Upper lobe of left lung (tissue), 6 donors: Measurements from ENCODE around the gene MTHFD2. TPM values are rescaled to one million over a fixed set of nuclear protein-coding genes. Genes with fewer than 3 reads are reported as not detected.

Experiments used
- ATAC-seq, 2 donors: fragments of 200-7000 bp; cut with Tn5 transposase; one replicate each; pipeline ENCODE4 v1.9.1; 2022; ENCODE audit warnings: mild to moderate bottlenecking in 2 of 2, moderate library complexity in 2 of 2; ENCODE audit not compliant: low FRiP score in 2 of 2
- DNase-seq, 2 donors: peaks; one replicate each; pipeline ENCODE4 v3.0.0-alpha.2; 2019 to 2020
- H3K27ac ChIP-seq, 4 donors: fragments of 200-600 bp; sonication (generic); one replicate each; pipeline ENCODE4 v1.5.1; 2016 to 2019
- H3K27me3 ChIP-seq, 4 donors: fragments of 200-600 bp; sonication (generic); one replicate each; pipeline ENCODE4 v1.5.1; 2017 to 2019
- H3K36me3 ChIP-seq, 4 donors: fragments of 200-600 bp; sonication (generic); one replicate each; pipeline ENCODE4 v1.5.1; 2016 to 2019
- H3K4me1 ChIP-seq, 4 donors: fragments of 200-600 bp; sonication (generic); one replicate each; pipeline ENCODE4 v1.5.1; 2018 to 2019
- H3K4me3 ChIP-seq, 4 donors: fragments of 200-600 bp; sonication (generic); one replicate each; pipeline ENCODE4 v1.5.1; 2017 to 2019; ENCODE audit warnings: mild to moderate bottlenecking in 2 of 4, moderate library complexity in 1 of 4
- H3K9me3 ChIP-seq, 4 donors: fragments of 200-600 bp; sonication (generic); one replicate each; pipeline ENCODE4 v1.5.1; 2018 to 2019
- EP300 ChIP-seq, 4 donors: sonication (generic); formaldehyde crosslinking; IDR thresholded peaks; one replicate each; pipeline ENCODE4 v1.5.1; 2017; ENCODE audit warnings: antibody characterized with exemption in 4 of 4, control low read depth in 2 of 4
- POLR2A ChIP-seq, 4 donors: fragments of 450-650 bp; IDR thresholded peaks; one replicate each; pipeline ENCODE4 v1.5.1; 2016 to 2017; ENCODE audit warnings: antibody characterized with exemption in 4 of 4, mild to moderate bottlenecking in 2 of 4
- POLR2AphosphoS5 ChIP-seq, 2 donors: sonication (generic); formaldehyde crosslinking; IDR thresholded peaks; one replicate each; pipeline ENCODE4 v1.5.1; 2017; ENCODE audit warnings: antibody characterized with exemption in 2 of 2
- WGBS, 2 donors: methylation state at CpG; one replicate each; pipeline ENCODE4 v1.1.5; 2017 to 2018; 5-methylcytosine and 5-hydroxymethylcytosine counted together
- total RNA-seq, 6 donors: library from RNA; depleted of rRNA in 4 of 6; stranded (reverse); fragments of >200 nt in 4 of 6; gene quantifications; one replicate each; pipeline versions ENCODE4 v1.1.0 to v1.2.1, GENCODE V29; 2016 to 2021
- TF ChIP-seq, protein P1 (sequence below), 6 experiments: fragments of 450-650 bp in 4 of 6; fragments of 200-600 bp in 2 of 6; sonication (generic) in 2 of 6; IDR thresholded peaks; one replicate each; pipeline ENCODE4 v1.5.1; 2016 to 2019; ENCODE audit warnings: antibody characterized with exemption in 6 of 6
- donor health status: DM: no; HTN: no; CAD: no; lungs with moderate emphysema.
- donor health status: DM: no; HTN: yes; CAD: no; lungs with severe emphysema.

The MTHFD2 gene
- total RNA-seq, 6 donors from 2014 or later = 8.4 to 68.1 (median 34.5) TPM

DNA sequence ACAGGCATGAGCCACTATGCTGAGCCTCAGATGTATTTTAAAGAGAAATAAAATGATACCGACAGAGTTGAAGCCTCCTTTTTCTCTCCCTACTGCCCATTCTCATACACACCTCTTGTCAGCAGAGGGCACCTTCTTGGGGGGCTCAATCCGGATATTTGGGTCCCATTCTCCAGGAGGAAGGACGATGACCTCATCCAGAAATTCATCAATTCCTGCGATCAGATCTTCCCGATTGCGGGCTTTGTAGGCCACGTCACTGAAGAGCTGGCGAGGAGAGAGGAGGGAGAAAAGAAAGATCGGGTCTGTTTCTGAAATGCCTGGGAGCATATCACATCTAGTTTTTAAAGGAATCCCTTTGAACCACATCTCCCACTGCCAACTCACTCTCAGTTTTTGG, 54.4 kb downstream of the MTHFD2 start:
- DNase-seq (no peak), ATAC-seq (no peak)
- no peak for TF ChIP-seq POLR2AphosphoS5 (IDR thresholded peaks at IDR 0.05)
- TF ChIP-seq, protein P1, sequence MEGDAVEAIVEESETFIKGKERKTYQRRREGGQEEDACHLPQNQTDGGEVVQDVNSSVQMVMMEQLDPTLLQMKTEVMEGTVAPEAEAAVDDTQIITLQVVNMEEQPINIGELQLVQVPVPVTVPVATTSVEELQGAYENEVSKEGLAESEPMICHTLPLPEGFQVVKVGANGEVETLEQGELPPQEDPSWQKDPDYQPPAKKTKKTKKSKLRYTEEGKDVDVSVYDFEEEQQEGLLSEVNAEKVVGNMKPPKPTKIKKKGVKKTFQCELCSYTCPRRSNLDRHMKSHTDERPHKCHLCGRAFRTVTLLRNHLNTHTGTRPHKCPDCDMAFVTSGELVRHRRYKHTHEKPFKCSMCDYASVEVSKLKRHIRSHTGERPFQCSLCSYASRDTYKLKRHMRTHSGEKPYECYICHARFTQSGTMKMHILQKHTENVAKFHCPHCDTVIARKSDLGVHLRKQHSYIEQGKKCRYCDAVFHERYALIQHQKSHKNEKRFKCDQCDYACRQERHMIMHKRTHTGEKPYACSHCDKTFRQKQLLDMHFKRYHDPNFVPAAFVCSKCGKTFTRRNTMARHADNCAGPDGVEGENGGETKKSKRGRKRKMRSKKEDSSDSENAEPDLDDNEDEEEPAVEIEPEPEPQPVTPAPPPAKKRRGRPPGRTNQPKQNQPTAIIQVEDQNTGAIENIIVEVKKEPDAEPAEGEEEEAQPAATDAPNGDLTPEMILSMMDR (IDR thresholded peaks at IDR 0.05) = no peak
- TF ChIP-seq POLR2A (IDR thresholded peaks at IDR 0.05) = no peak
- TF ChIP-seq EP300 (IDR thresholded peaks at IDR 0.05) = no peak
- Histone ChIP-seq H3K4me3 (no peak overlapping the region), H3K4me1 (peaks cover 0 to 4% (median 0%) of the 10 kb centered on the region in 4 donors), H3K27ac (no peak overlapping the region), H3K9me3 (no peaks in the 10 kb centered on the region), H3K36me3 (no peaks in the 10 kb centered on the region), H3K27me3 (no peaks in the 10 kb centered on the region)
- 77 to 80% methylated on average over 9 of the region's 9 CpGs for WGBS, 2 donors

DNA sequence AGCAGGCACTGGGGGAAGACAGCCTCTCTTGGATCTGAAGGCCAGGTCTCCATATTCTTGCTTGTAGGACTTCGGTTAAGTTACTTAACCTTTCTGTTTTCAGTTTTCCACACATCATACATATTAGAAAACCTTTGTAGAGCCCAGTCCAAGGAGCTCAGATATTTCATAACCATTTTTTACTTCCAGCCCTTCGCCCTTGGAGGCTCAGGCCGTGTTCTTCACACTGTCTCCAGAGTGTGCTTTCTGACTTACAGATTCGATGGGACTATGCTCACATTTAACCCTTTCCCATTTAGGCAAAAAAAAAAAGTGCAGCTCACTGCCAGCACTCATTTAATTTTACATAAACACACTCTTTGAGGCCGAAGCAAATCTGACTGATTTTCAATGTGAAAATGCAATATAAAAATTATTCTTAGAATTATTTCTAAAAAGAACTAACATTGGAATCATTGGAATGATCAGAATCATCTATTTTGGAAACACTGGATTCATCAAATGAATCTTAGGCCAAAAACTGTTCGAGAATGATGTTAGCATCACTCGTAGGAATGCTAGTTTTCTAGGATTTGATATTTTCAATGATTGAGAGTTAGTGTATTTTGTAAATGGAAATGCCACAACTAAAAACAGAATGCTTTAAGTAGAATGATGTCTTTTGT, 55.0 kb downstream of the MTHFD2 start:
- 66 to 74% methylated on average over 7 of the region's 7 CpGs for WGBS, 2 donors
- peaks cover 0 to 4% (median 0%) of the 10 kb centered on the region in 4 donors for H3K4me1 ChIP-seq
- no peak overlapping the region for H3K4me3 ChIP-seq
- H3K27me3 ChIP-seq = no peaks in the 10 kb centered on the region
- no peak for DNase-seq
- H3K36me3 ChIP-seq = peaks cover 0 to 3% (median 0%) of the 10 kb centered on the region in 4 donors
- H3K9me3 ChIP-seq = no peaks in the 10 kb centered on the region
- TF ChIP-seq POLR2A (IDR thresholded peaks at IDR 0.05) (no peak), POLR2AphosphoS5 (IDR thresholded peaks at IDR 0.05) (no peak), EP300 (IDR thresholded peaks at IDR 0.05) (no peak)
- TF ChIP-seq, protein P1 (IDR thresholded peaks at IDR 0.05) = no peak
- no peak for ATAC-seq
- no peak overlapping the region for H3K27ac ChIP-seq

DNA sequence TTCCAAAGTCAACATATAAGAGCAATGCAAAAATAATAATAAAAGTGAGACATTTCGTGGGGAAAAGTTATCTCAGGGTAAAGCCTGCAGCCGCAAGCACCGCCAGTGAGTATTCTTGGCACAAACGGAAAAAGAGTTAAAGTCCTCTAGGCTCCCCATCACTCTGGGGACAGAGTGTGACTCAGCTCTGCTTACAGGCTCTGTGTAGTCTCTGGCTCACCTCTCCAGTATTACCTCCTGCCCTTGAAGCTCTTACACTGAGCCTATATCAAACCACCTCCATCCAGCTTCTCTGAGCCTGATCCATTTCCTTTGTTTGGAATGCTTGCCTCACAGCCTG, 55.5 kb downstream of the MTHFD2 start:
- H3K27me3 ChIP-seq = no peaks in the 10 kb centered on the region
- no peak for ATAC-seq
- no peak for DNase-seq
- TF ChIP-seq, protein P1 (IDR thresholded peaks at IDR 0.05) = no peak
- TF ChIP-seq POLR2AphosphoS5 (IDR thresholded peaks at IDR 0.05) (no peak), EP300 (IDR thresholded peaks at IDR 0.05) (no peak), POLR2A (IDR thresholded peaks at IDR 0.05) (no peak)
- H3K36me3 ChIP-seq = peaks cover 0 to 5% (median 0%) of the 10 kb centered on the region in 4 donors
- H3K4me1 ChIP-seq = peaks cover 0 to 4% (median 0%) of the 10 kb centered on the region in 4 donors
- WGBS, 2 donors = 80% methylated on average over 4 of the region's 4 CpGs
- H3K4me3 ChIP-seq = no peak overlapping the region
- no peak overlapping the region for H3K27ac ChIP-seq
- no peaks in the 10 kb centered on the region for H3K9me3 ChIP-seq

DNA sequence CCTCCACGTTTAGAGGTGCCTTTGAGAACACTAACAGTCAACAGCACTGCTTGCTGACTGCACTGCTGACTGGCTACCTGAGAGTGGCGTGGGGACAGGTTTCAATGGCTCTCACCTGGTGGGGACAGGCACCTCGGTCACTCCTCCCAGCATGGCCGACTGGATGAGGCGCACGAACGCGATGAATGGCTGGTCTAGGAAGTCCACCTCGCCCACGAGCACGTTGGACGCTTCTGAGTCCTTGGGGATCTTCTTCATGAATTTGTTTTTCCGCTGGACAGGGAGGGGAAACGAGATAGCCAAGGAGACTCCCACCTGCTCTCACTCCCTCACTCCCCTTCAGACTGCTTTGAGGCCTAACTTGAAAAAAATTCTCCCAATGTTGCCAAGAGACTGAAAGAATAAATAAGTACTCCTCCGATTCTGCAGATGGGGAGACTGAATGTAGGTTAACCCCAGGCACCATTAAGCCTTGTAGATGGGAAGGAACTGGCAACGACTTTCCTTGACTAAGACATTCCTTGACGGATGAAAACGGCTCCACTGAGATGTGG, 57.3 kb downstream of the MTHFD2 start:
- no peak for ATAC-seq
- DNase-seq = no peak
- Histone ChIP-seq H3K4me3 (no peak overlapping the region), H3K27ac (no peak overlapping the region), H3K36me3 (peaks cover 0 to 5% (median 0%) of the 10 kb centered on the region in 4 donors), H3K9me3 (no peaks in the 10 kb centered on the region), H3K4me1 (no peaks in the 10 kb centered on the region), H3K27me3 (no peaks in the 10 kb centered on the region)
- WGBS, 2 donors = 92 to 93% methylated on average over 18 of the region's 18 CpGs
- TF ChIP-seq POLR2AphosphoS5 (IDR thresholded peaks at IDR 0.05) (no peak), POLR2A (IDR thresholded peaks at IDR 0.05) (no peak)

DNA sequence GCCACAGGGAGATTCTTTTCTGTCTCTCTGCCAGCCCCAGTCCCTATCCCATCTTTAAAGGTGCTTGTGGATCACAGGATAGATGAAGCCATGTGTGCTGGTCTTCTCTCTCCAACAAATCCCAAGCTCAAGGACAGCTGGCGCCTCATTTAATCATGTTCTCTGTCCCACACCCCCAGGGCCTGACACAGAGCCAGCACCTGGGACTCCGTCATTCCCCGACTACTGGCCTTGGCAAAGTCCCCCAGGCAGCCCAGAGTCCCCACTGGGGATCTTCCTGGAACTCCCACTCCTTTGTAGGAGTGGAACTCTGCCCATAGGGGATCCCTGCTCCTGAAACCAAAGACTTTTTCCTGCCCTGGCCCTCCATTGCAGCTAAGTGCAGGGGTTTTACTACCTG, 60.8 kb downstream of the MTHFD2 start:
- Histone ChIP-seq H3K27ac (no peak overlapping the region), H3K9me3 (no peaks in the 10 kb centered on the region), H3K4me1 (no peaks in the 10 kb centered on the region), H3K36me3 (peaks cover 0 to 5% (median 0%) of the 10 kb centered on the region in 4 donors), H3K27me3 (no peaks in the 10 kb centered on the region), H3K4me3 (no peak overlapping the region)
- TF ChIP-seq, protein P1 (IDR thresholded peaks at IDR 0.05) = no peak
- WGBS, 2 donors = 94 to 96% methylated on average over 3 of the region's 3 CpGs
- DNase-seq (no peak), ATAC-seq (no peak)
